ENCODE results near the gene NPBWR2. TPM values are rescaled to one million over a fixed set of nuclear protein-coding genes. Genes with fewer than 3 reads are reported as not detected.

Gene NPBWR2
- total and polyA plus RNA-seq, 2 experiments from 2014 or later = not detected

DNA sequence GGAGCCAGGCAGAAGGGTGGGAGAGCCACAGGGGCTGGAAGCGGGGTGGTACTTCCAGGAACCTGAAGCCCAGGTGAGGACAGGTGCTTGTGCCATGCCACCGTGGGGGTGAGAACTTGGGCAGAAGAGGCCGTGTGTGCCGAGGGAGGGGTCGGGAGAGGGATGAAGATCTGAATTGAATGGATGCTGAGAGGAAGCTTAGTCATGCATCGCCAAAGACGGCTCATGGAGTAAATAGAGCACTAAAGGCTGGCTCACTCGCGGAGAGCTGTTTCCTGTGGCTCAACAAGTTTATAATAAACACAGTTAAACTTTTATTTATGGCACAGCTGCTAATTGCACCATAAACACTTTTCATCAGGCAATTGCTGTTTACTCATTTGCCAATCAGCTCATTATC is 35.2 kb upstream of the NPBWR2 start (continued):
- TF ChIP-seq, protein P1, sequence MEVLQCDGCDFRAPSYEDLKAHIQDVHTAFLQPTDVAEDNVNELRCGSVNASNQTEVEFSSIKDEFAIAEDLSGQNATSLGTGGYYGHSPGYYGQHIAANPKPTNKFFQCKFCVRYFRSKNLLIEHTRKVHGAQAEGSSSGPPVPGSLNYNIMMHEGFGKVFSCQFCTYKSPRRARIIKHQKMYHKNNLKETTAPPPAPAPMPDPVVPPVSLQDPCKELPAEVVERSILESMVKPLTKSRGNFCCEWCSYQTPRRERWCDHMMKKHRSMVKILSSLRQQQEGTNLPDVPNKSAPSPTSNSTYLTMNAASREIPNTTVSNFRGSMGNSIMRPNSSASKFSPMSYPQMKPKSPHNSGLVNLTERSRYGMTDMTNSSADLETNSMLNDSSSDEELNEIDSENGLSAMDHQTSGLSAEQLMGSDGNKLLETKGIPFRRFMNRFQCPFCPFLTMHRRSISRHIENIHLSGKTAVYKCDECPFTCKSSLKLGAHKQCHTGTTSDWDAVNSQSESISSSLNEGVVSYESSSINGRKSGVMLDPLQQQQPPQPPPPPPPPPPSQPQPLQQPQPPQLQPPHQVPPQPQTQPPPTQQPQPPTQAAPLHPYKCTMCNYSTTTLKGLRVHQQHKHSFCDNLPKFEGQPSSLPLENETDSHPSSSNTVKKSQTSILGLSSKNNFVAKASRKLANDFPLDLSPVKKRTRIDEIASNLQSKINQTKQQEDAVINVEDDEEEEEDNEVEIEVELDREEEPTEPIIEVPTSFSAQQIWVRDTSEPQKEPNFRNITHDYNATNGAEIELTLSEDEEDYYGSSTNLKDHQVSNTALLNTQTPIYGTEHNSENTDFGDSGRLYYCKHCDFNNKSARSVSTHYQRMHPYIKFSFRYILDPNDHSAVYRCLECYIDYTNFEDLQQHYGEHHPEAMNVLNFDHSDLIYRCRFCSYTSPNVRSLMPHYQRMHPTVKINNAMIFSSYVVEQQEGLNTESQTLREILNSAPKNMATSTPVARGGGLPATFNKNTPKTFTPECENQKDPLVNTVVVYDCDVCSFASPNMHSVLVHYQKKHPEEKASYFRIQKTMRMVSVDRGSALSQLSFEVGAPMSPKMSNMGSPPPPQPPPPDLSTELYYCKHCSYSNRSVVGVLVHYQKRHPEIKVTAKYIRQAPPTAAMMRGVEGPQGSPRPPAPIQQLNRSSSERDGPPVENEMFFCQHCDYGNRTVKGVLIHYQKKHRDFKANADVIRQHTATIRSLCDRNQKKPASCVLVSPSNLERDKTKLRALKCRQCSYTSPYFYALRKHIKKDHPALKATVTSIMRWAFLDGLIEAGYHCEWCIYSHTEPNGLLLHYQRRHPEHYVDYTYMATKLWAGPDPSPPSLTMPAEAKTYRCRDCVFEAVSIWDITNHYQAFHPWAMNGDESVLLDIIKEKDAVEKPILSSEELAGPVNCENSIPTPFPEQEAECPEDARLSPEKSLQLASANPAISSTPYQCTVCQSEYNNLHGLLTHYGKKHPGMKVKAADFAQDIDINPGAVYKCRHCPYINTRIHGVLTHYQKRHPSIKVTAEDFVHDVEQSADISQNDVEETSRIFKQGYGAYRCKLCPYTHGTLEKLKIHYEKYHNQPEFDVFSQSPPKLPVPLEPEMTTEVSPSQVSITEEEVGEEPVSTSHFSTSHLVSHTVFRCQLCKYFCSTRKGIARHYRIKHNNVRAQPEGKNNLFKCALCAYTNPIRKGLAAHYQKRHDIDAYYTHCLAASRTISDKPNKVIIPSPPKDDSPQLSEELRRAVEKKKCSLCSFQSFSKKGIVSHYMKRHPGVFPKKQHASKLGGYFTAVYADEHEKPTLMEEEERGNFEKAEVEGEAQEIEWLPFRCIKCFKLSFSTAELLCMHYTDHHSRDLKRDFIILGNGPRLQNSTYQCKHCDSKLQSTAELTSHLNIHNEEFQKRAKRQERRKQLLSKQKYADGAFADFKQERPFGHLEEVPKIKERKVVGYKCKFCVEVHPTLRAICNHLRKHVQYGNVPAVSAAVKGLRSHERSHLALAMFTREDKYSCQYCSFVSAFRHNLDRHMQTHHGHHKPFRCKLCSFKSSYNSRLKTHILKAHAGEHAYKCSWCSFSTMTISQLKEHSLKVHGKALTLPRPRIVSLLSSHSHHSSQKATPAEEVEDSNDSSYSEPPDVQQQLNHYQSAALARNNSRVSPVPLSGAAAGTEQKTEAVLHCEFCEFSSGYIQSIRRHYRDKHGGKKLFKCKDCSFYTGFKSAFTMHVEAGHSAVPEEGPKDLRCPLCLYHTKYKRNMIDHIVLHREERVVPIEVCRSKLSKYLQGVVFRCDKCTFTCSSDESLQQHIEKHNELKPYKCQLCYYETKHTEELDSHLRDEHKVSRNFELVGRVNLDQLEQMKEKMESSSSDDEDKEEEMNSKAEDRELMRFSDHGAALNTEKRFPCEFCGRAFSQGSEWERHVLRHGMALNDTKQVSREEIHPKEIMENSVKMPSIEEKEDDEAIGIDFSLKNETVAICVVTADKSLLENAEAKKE (CRISPR knock-in tag; IDR thresholded peaks at IDR 0.05) = no peak
- TF ChIP-seq NANOG (IDR thresholded peaks at IDR 0.05; ENCODE audit: borderline replicate concordance) = no peak

DNA sequence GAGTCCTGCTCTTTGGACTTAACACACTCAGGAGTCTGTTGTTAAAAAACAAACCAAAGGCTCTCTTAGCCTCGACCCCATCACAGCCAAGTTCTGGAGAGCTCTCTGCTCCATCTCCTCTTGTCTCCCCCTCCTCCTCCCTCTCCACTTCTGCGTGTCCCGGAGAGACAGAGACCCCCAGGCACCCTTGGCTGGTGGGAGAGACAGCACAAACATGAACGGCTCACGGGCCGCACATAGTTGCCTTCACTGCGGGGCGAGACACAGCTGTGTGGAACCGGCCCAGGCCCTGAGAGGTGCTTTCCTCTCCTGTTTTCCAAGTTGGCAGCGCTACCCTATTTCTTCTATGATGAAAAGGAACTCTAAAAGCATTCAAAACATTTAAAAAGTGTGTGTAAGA is 33.6 kb upstream of the NPBWR2 start:
- Histone ChIP-seq H3K79me2 (replicated peaks; ENCODE audit: insufficient read depth) (no peaks in the 10 kb centered on the region), H3K27me3 (ENCODE audit: insufficient read depth) (no peaks in the 10 kb centered on the region), H2AFZ (no peak overlapping the region), H3K4me1 (ENCODE audit: insufficient read depth) (0 out of 2 replicates have a peak, but pooled peaks cover 3% of the 10 kb centered on the region), H3F3A (replicated peaks; ENCODE audit: low read depth) (0 out of 2 replicates have a peak, but pooled peaks cover 3% of the 10 kb centered on the region), H3K36me3 (ENCODE audit: insufficient read depth) (no peaks in the 10 kb centered on the region), H3K9me2 (ENCODE audit: insufficient read depth) (no peaks in the 10 kb centered on the region), H3K27ac (ENCODE audit: low read depth) (no peak overlapping the region), H4K20me1 (replicated peaks; ENCODE audit: insufficient read depth) (no peaks in the 10 kb centered on the region), H3K4me3 (no peak overlapping the region), H3K4me2 (no peak overlapping the region)
- H3K4me1 Mint-ChIP-seq = peaks cover 19% of the 10 kb centered on the region
- ATAC-seq (no peak), DNase-seq (ENCODE audit: low spot score) (no peak)
- H3K4me3 Mint-ChIP-seq = no peak overlapping the region; the same call in 2 of the 3 replicates
- TF ChIP-seq EZH2 (IDR thresholded peaks at IDR 0.05; ENCODE audit: low read depth, unreplicated experiment) = no peak
- no peak for TF ChIP-seq ZNF114 (CRISPR knock-in tag; IDR thresholded peaks at IDR 0.05)
- peaks cover 15% of the 10 kb centered on the region for H3K27me3 Mint-ChIP-seq (ENCODE audit: insufficient read depth, low read depth, poor library complexity)
- H3K36me3 Mint-ChIP-seq (ENCODE audit: low read depth) = peaks cover 12% of the 10 kb centered on the region; the same call in 2 of the 3 replicates
- peaks cover 25% of the 10 kb centered on the region for H3K9me3 Mint-ChIP-seq
- no peak overlapping the region for H3K27ac Mint-ChIP-seq

Measured in GM23338 (cell line).